ENCODE results near the gene CEP152. TPM values are rescaled to one million over a fixed set of nuclear protein-coding genes. Genes with fewer than 3 reads are reported as not detected.

The CEP152 gene
- total RNA-seq, 4 donors from 2014 or later: 13.7 to 43.7 (median 16.5) TPM

DNA sequence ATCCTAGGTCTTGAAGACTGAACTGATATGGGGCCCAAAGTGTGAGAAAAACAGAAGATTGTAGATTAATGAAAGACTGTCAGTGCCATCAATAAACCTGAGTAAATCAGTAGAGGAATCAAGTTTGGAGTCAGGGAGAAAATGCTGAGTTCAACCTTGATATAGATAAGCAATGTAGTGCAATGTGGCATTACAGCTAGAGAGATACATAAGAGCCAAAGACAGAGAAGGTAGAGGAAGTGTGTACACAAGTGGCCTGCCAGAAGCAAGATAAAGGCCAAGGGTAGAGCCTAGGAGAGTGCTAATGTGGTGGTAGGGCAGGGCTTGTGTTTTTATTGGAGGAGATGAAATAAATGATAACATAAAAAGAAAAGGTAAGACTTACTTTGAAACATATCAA is 41.1 kb upstream of the CEP152 start:
- no peak overlapping the region for H3K27ac ChIP-seq
- H3K4me3 ChIP-seq: no peak overlapping the region
- no peaks in the 10 kb centered on the region for H3K9me3 ChIP-seq
- no peaks in the 10 kb centered on the region for H3K4me1 ChIP-seq
- H3K36me3 ChIP-seq: no peaks in the 10 kb centered on the region
- H3K27me3 ChIP-seq: no peaks in the 10 kb centered on the region
- DNase-seq: no peak
- TF ChIP-seq POLR2A (IDR thresholded peaks at IDR 0.05): no peak
- TF ChIP-seq, protein P1, sequence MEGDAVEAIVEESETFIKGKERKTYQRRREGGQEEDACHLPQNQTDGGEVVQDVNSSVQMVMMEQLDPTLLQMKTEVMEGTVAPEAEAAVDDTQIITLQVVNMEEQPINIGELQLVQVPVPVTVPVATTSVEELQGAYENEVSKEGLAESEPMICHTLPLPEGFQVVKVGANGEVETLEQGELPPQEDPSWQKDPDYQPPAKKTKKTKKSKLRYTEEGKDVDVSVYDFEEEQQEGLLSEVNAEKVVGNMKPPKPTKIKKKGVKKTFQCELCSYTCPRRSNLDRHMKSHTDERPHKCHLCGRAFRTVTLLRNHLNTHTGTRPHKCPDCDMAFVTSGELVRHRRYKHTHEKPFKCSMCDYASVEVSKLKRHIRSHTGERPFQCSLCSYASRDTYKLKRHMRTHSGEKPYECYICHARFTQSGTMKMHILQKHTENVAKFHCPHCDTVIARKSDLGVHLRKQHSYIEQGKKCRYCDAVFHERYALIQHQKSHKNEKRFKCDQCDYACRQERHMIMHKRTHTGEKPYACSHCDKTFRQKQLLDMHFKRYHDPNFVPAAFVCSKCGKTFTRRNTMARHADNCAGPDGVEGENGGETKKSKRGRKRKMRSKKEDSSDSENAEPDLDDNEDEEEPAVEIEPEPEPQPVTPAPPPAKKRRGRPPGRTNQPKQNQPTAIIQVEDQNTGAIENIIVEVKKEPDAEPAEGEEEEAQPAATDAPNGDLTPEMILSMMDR (IDR thresholded peaks at IDR 0.05): no peak

DNA sequence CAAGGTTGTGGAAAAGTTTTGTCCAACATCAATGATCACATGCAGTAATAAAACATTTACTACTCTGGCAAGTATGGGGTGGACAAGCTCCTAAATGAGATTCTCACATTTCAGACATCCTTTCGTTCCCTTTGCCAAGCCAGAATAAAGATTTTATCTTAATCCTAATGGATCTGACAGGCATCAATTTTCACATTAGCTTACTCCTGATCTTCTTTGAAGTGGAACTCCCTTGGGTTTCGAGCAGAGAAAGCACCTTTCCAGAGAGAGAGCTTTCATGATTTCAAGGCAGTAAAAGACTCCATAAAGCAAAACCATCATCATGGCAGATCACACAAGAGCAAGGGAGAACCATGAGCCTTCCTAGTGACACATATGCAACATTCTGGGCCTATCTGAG is 39.8 kb upstream of the CEP152 start:
- TF ChIP-seq, protein P1 (IDR thresholded peaks at IDR 0.05): no peak
- no peak for TF ChIP-seq POLR2A (IDR thresholded peaks at IDR 0.05)
- Histone ChIP-seq H3K27ac (no peak overlapping the region), H3K36me3 (no peaks in the 10 kb centered on the region), H3K4me3 (no peak overlapping the region), H3K27me3 (no peaks in the 10 kb centered on the region), H3K9me3 (no peaks in the 10 kb centered on the region), H3K4me1 (no peaks in the 10 kb centered on the region)
- DNase-seq: no peak

- H3K27me3 ChIP-seq: no peaks in the 10 kb centered on the region
- H3K9me3 ChIP-seq: no peaks in the 10 kb centered on the region
- TF ChIP-seq POLR2A (IDR thresholded peaks at IDR 0.05): no peak
- TF ChIP-seq, protein P1 (IDR thresholded peaks at IDR 0.05): no peak
Observed at GRCh38 chr15:48845123-48845522, 34.3 kb upstream of the CEP152 start.

DNA sequence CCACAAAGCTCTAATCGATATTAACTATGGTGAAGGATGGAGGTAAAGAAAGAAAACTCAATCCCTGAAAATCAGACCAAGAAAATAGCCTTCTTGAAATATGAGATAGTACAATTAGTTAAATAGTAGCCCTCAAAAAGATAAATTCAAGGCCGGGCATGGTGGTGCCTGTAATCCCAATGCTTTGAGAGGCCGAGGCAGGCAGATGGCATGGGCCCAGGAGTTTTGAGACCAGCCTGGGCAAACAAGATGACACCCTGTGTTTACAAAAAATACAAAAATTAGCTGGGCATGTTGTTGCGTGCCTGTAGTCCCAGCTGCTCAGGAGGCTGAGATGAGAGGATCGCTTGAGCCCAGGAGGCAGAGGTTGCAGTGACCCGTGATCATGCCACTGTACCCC is 31.6 kb upstream of the CEP152 start:
- Histone ChIP-seq H3K27ac (no peak overlapping the region), H3K27me3 (no peaks in the 10 kb centered on the region), H3K36me3 (no peaks in the 10 kb centered on the region), H3K4me1 (no peaks in the 10 kb centered on the region), H3K4me3 (no peak overlapping the region), H3K9me3 (no peaks in the 10 kb centered on the region)
- TF ChIP-seq POLR2A (IDR thresholded peaks at IDR 0.05): no peak
- TF ChIP-seq, protein P1 (IDR thresholded peaks at IDR 0.05): no peak
- no peak for DNase-seq

More at GRCh38 chr15:48845123-48845522, 34.3 kb upstream of the CEP152 start:
- no peaks in the 10 kb centered on the region for H3K4me1 ChIP-seq
- H3K36me3 ChIP-seq: no peaks in the 10 kb centered on the region
- no peak for DNase-seq
- H3K27ac ChIP-seq: no peak overlapping the region
- H3K4me3 ChIP-seq: no peak overlapping the region

- TF ChIP-seq, protein P1 (IDR thresholded peaks at IDR 0.05): no peak
- no peaks in the 10 kb centered on the region for H3K9me3 ChIP-seq
- H3K36me3 ChIP-seq: no peaks in the 10 kb centered on the region
- H3K27me3 ChIP-seq: no peaks in the 10 kb centered on the region
- no peak for DNase-seq
- H3K27ac ChIP-seq: no peak overlapping the region
- H3K4me3 ChIP-seq: no peak overlapping the region
- H3K4me1 ChIP-seq: no peaks in the 10 kb centered on the region
Observed at GRCh38 chr15:48834756-48835155, 23.9 kb upstream of the CEP152 start.

All from Peyer's patch (tissue), 4 donors.